Chondrocyte (in vitro differentiated cells): ENCODE measurements around the gene FABP6. TPM values are rescaled to one million over a fixed set of nuclear protein-coding genes. Genes with fewer than 3 reads are reported as not detected.

Source experiments
- DNase-seq: peaks from one replicate; pipeline ENCODE4 v3.0.0; 2021; ENCODE audit warnings: mixed read lengths, low spot score
- H3K27ac Mint-ChIP-seq: one replicate; pipeline ENCODE4 v1.8.0; 2021; ENCODE audit warnings: mild to moderate bottlenecking, moderate library complexity, mixed read lengths; ENCODE audit not compliant: unreplicated experiment
- H3K27me3 Mint-ChIP-seq: 2 replicates; pipeline ENCODE4 v1.8.0; 2021; ENCODE audit warnings: low read depth, mixed read lengths
- H3K36me3 Mint-ChIP-seq: 2 replicates; pipeline ENCODE4 v1.8.0; 2021; ENCODE audit warnings: low read depth, mixed read lengths
- H3K4me1 Mint-ChIP-seq: 2 replicates; pipeline ENCODE4 v1.8.0; 2021; ENCODE audit warnings: low read depth, mild to moderate bottlenecking, mixed read lengths
- H3K4me3 Mint-ChIP-seq: one replicate; pipeline ENCODE4 v1.8.0; 2021; ENCODE audit warnings: mild to moderate bottlenecking, moderate library complexity, mixed read lengths; ENCODE audit not compliant: unreplicated experiment
- H3K9me3 Mint-ChIP-seq: 2 replicates; pipeline ENCODE4 v1.8.0; 2021; ENCODE audit warnings: low read depth, mixed read lengths
- total RNA-seq: library from RNA; stranded (reverse); gene quantifications from 3 replicates; pipeline ENCODE4 v1.2.1, GENCODE V29; 2021
- TF ChIP-seq, protein P1 (sequence below): fragments of 200-600 bp; sonication (generic); IDR thresholded peaks from 2 replicates; pipeline ENCODE4 v1.5.0; 2021; ENCODE audit warnings: antibody characterized with exemption, mild to moderate bottlenecking, moderate library complexity

FABP6 gene
- total RNA-seq, 1 donor from 2014 or later: not detected

DNA sequence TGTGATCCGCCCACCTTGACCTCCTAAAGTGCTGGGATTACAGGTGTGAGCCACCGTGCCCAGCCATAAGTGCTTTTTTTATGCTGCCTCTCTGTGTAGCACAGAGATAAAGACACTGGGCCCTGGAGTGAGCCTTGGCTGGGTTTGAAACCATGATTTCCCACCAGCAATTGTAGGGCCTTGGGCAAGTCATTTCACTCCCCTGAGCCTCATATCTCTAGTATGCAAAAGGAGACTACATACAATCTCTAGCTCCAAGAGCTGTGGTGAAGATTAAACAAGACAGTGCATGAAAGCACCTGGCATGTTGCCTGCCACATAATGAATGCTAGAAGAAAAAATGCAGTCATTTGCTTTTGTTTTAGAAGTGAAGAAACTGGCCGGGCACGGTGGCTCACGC is 3.9 kb downstream of the FABP6 start:
- Mint-ChIP-seq H3K27ac (no peak overlapping the region), H3K4me3 (no peak overlapping the region), H3K36me3 (no peaks in the 10 kb centered on the region), H3K9me3 (no peaks in the 10 kb centered on the region), H3K4me1 (no peaks in the 10 kb centered on the region), H3K27me3 (no peaks in the 10 kb centered on the region)
- no peak for DNase-seq
- TF ChIP-seq, protein P1, sequence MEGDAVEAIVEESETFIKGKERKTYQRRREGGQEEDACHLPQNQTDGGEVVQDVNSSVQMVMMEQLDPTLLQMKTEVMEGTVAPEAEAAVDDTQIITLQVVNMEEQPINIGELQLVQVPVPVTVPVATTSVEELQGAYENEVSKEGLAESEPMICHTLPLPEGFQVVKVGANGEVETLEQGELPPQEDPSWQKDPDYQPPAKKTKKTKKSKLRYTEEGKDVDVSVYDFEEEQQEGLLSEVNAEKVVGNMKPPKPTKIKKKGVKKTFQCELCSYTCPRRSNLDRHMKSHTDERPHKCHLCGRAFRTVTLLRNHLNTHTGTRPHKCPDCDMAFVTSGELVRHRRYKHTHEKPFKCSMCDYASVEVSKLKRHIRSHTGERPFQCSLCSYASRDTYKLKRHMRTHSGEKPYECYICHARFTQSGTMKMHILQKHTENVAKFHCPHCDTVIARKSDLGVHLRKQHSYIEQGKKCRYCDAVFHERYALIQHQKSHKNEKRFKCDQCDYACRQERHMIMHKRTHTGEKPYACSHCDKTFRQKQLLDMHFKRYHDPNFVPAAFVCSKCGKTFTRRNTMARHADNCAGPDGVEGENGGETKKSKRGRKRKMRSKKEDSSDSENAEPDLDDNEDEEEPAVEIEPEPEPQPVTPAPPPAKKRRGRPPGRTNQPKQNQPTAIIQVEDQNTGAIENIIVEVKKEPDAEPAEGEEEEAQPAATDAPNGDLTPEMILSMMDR: no peak

DNA sequence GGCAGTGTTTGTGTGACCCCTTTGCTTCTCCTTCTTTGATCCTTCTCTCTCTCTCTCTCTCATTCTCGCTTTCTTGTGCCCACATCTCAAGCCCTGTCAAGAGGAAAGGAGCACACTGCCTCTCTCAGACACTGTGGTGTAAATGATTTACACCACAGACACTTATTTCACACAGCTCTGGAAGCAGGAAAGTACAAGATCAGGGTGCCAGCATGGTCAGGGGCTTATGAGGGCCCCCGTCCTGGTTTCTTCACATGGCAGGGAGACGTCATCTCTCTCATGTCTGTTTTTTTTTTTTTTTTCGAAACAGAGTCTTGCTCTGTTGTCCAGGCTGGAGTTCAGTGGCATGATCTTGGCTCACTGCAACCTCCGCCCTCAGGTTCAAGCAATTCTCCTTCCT is 6.4 kb downstream of the FABP6 start:
- no peak overlapping the region for H3K27ac Mint-ChIP-seq

DNA sequence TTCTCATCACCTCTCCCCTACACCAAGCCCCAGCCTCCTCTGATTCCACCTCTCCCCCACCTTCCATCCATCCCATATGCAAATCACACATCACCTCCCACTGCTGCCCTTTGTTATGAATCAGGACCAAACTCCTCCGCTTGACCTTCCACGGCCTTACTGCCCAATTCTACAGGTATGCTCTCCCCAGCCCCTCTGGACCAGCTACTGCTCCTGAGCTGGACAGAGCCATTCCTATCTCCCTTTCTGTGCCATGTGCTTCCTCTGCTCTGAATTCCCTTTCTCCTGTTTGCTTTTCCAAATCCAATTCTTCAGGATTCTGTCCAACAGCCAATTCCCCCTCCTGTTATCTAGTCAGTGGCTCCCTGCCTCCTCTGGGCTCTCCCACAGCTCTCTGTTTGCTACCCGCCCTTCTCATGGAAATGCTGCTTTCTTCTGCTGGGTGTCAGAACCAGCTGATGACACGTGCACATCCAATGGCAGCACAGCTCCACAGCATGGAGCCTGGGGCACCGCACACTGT is 8.3 kb downstream of the FABP6 start:
- no peaks in the 10 kb centered on the region for H3K36me3 Mint-ChIP-seq
- no peak overlapping the region for H3K4me3 Mint-ChIP-seq
- no peak overlapping the region for H3K27ac Mint-ChIP-seq
- H3K9me3 Mint-ChIP-seq: no peaks in the 10 kb centered on the region
- no peaks in the 10 kb centered on the region for H3K27me3 Mint-ChIP-seq
- DNase-seq: peak; percentile 42
- peaks cover 2% of the 10 kb centered on the region for H3K4me1 Mint-ChIP-seq
- TF ChIP-seq, protein P1: no peak

More for the DNA sequence above, 6.4 kb downstream of the FABP6 start:
- Mint-ChIP-seq H3K4me1 (peaks cover 2% of the 10 kb centered on the region), H3K9me3 (no peaks in the 10 kb centered on the region), H3K27me3 (no peaks in the 10 kb centered on the region), H3K36me3 (no peaks in the 10 kb centered on the region), H3K4me3 (no peak overlapping the region)
- TF ChIP-seq, protein P1: no peak
- DNase-seq: no peak

DNA sequence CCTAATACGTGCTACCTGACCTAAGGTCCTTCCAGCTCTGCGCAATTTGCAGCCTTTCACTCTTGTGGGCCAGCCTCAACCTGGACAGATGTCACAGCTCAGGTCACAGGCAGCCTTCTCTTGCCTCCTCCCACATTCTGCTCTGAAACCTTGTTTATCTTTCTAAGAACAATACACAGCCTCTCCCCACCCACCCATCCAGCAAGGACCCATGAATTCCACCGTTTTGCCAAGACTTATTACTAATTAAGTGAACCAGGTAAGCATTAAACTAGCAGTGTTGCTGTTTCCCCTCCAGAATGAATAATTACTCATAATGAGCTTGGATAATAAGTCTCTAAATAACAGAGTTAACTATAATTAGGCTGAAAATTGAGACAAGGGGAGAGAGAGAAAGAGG is 11.0 kb downstream of the FABP6 start:
- H3K9me3 Mint-ChIP-seq: no peaks in the 10 kb centered on the region
- no peak overlapping the region for H3K27ac Mint-ChIP-seq
- peak; percentile 4 for DNase-seq
- no peak overlapping the region for H3K4me3 Mint-ChIP-seq
- TF ChIP-seq, protein P1: no peak
- H3K4me1 Mint-ChIP-seq: peaks cover 2% of the 10 kb centered on the region
- H3K27me3 Mint-ChIP-seq: no peaks in the 10 kb centered on the region
- H3K36me3 Mint-ChIP-seq: no peaks in the 10 kb centered on the region

DNA sequence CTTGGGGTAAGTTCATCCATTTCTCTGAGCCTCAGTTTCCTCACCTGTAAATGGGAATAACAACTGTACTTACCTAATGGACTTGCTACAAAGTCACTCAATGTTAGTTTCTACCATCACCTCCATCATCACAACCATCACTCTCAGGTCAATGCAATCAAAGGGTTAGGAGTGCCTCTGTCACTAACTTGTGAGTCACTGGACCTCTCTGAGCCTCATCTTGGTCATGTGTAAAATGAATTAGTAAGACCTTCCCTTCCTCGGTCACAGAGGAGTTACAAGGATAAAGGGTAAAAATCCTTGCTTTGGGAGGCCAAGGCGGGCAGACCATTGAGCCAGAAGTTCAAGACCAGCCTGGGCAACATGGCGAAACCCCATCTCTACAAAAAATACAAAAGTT is 12.8 kb downstream of the FABP6 start:
- H3K27ac Mint-ChIP-seq: no peak overlapping the region
- peaks cover 2% of the 10 kb centered on the region for H3K4me1 Mint-ChIP-seq
- H3K9me3 Mint-ChIP-seq: no peaks in the 10 kb centered on the region
- H3K36me3 Mint-ChIP-seq: no peaks in the 10 kb centered on the region
- H3K27me3 Mint-ChIP-seq: no peaks in the 10 kb centered on the region
- no peak for DNase-seq
- TF ChIP-seq, protein P1: no peak
- no peak overlapping the region for H3K4me3 Mint-ChIP-seq
